Common myeloid progenitor, CD34-positive (primary cell): ENCODE results near the gene DNMT3A.

Experiments
- CTCF ChIA-PET: fragments of 350-600 bp; sonication (Branson Sonifier 250); formaldehyde crosslinking; loops from one replicate; lab custom pipeline; 2021; ENCODE audit warnings: antibody characterized with exemption; lab: Charles Lee
- POLR2A ChIA-PET: fragments of 350-600 bp; sonication (Branson Sonifier 250); formaldehyde crosslinking; loops from one replicate; lab custom pipeline; 2021; ENCODE audit warnings: antibody characterized with exemption; lab: Charles Lee
- DNase-seq, 3 donors: peaks; one replicate each; pipeline versions ENCODE4 v3.0.0 to v3.0.0-alpha.2; 2013
- H3K27ac ChIP-seq, 2 experiments: 1 replicate in 1 of 2; 2 replicates in 1 of 2; pipeline ENCODE4 v1.7.0; 2013; ENCODE audit warnings: inconsistent platforms in 2 of 2, low read length in 2 of 2, mild to moderate bottlenecking in 2 of 2, low read depth in 1 of 2, moderate library complexity in 1 of 2; ENCODE audit not compliant: severe bottlenecking in 2 of 2, insufficient read depth in 1 of 2, poor library complexity in 1 of 2
- H3K27me3 ChIP-seq, 5 experiments: replicated peaks in 2 of 5; 1 replicate in 3 of 5; 2 replicates in 2 of 5; pipeline versions ENCODE4 v1.6.1 to v1.7.0; 2013; ENCODE audit warnings: low read length in 4 of 5, mild to moderate bottlenecking in 2 of 5, moderate library complexity in 2 of 5, inconsistent platforms in 1 of 5; ENCODE audit not compliant: insufficient read depth in 5 of 5, control insufficient read depth in 4 of 5
- H3K36me3 ChIP-seq, 4 experiments: 1 replicate in 2 of 4; 2 replicates in 2 of 4; pipeline versions ENCODE4 v1.6.1 to v1.7.0; 2013; ENCODE audit warnings: low read length in 3 of 4, control low read depth in 1 of 4, mild to moderate bottlenecking in 1 of 4; ENCODE audit not compliant: control insufficient read depth in 4 of 4, insufficient read depth in 4 of 4
- H3K4me1 ChIP-seq, 4 experiments: 1 replicate in 3 of 4; 2 replicates in 1 of 4; pipeline versions ENCODE4 v1.6.1 to v1.7.1; 2013; ENCODE audit warnings: low read length in 3 of 4, mild to moderate bottlenecking in 3 of 4, control low read depth in 1 of 4, inconsistent platforms in 1 of 4, moderate library complexity in 1 of 4; ENCODE audit not compliant: control insufficient read depth in 4 of 4, insufficient read depth in 4 of 4; ENCODE audit errors: control extremely low read depth in 1 of 4
- H3K4me3 ChIP-seq, 7 experiments: 1 replicate in 4 of 7; 2 replicates in 3 of 7; pipeline versions ENCODE4 v1.5.1 to v1.7.0; 2013; ENCODE audit warnings: mild to moderate bottlenecking in 7 of 7, low read length in 6 of 7, moderate library complexity in 6 of 7, inconsistent platforms in 2 of 7, low read depth in 2 of 7, control low read depth in 1 of 7; ENCODE audit not compliant: insufficient read depth in 4 of 7, control insufficient read depth in 1 of 7; ENCODE audit errors: extremely low read depth in 1 of 7
- H3K9me3 ChIP-seq, 5 experiments: 1 replicate in 4 of 5; 2 replicates in 1 of 5; pipeline versions ENCODE4 v1.6.1 to v1.7.1; 2013; ENCODE audit warnings: low read length in 4 of 5, mild to moderate bottlenecking in 2 of 5, inconsistent platforms in 1 of 5, low read depth in 1 of 5, moderate library complexity in 1 of 5; ENCODE audit not compliant: control insufficient read depth in 4 of 5, insufficient read depth in 2 of 5; ENCODE audit errors: control extremely low read depth in 1 of 5
- WGBS: methylation state at CpG from one replicate; pipeline ENCODE4 v1.1.5; 2013; ENCODE audit not compliant: insufficient coverage; 5-methylcytosine and 5-hydroxymethylcytosine counted together

The DNMT3A gene

GRCh38 chr2:25361261-25362048 lies 19.7 kb upstream of the DNMT3A start:
- H3K4me1 ChIP-seq = peaks cover 0 to 14% (median 10%) of the 10 kb centered on the region in 4 experiments
- WGBS = 56% methylated on average over 33 of the region's 34 CpGs
- ChIA-PET CTCF (interaction anchor here (0.7 to 2.7 kb wide), 23 partner anchors 9 to 655 kb away, joined by 3 to 24 read pairs (median 4); no protein-coding TSS in a partner anchor), POLR2A (interaction anchor here (1.1 to 1.9 kb wide), 2 partner anchors 11 to 15 kb away, joined by 3 to 9 read pairs; no protein-coding TSS in a partner anchor)
- H3K27ac ChIP-seq = no peak overlapping the region
- H3K27me3 ChIP-seq = no peaks in the 10 kb centered on the region
- no peaks in the 10 kb centered on the region for H3K36me3 ChIP-seq
- DNase-seq = no peak
- no peaks in the 10 kb centered on the region for H3K9me3 ChIP-seq
- H3K4me3 ChIP-seq = peak overlapping the region in 5 of 7 experiments; percentile 58 to 90 (median 77)

GRCh38 chr2:25358836-25359235 lies 17.1 kb upstream of the DNMT3A start:
- H3K4me1 ChIP-seq = peaks cover 0 to 14% (median 10%) of the 10 kb centered on the region in 4 experiments
- ChIA-PET POLR2A (no interaction called here), CTCF (interaction anchor here (1.8 to 2.5 kb wide), 3 partner anchors 10 to 17 kb away, joined by 4 to 8 read pairs (median 5); no protein-coding TSS in a partner anchor)
- no peak overlapping the region for H3K4me3 ChIP-seq
- 92% methylated on average over 6 of the region's 8 CpGs for WGBS
- H3K27ac ChIP-seq = no peak overlapping the region
- H3K36me3 ChIP-seq = no peaks in the 10 kb centered on the region
- H3K9me3 ChIP-seq = no peaks in the 10 kb centered on the region
- no peak for DNase-seq
- no peaks in the 10 kb centered on the region for H3K27me3 ChIP-seq

GRCh38 chr2:25358249-25358815 lies 16.6 kb upstream of the DNMT3A start:
- WGBS = 100% methylated on average over 4 of the region's 6 CpGs
- Histone ChIP-seq H3K27me3 (no peaks in the 10 kb centered on the region), H3K4me3 (no peak overlapping the region), H3K27ac (no peak overlapping the region), H3K36me3 (no peaks in the 10 kb centered on the region), H3K4me1 (peaks cover 0 to 14% (median 10%) of the 10 kb centered on the region in 4 experiments), H3K9me3 (no peaks in the 10 kb centered on the region)
- ChIA-PET CTCF (interaction anchor here (0.6 to 2.5 kb wide), 4 partner anchors 10 to 760 kb away, joined by 3 to 8 read pairs (median 4); no protein-coding TSS in a partner anchor), POLR2A (no interaction called here)
- DNase-seq = no peak

GRCh38 chr2:25356088-25356487 lies 14.4 kb upstream of the DNMT3A start:
- DNase-seq = no peak
- ChIA-PET POLR2A (no interaction called here), CTCF (no interaction called here)
- Histone ChIP-seq H3K36me3 (no peaks in the 10 kb centered on the region), H3K4me3 (no peak overlapping the region), H3K4me1 (no peaks in the 10 kb centered on the region), H3K27me3 (no peaks in the 10 kb centered on the region), H3K9me3 (no peaks in the 10 kb centered on the region), H3K27ac (no peak overlapping the region)
- WGBS = 83% methylated on average over 2 of the region's 4 CpGs

GRCh38 chr2:25355270-25355669 lies 13.5 kb upstream of the DNMT3A start:
- H3K27me3 ChIP-seq = no peaks in the 10 kb centered on the region
- H3K27ac ChIP-seq = no peak overlapping the region
- 94% methylated on average over 7 of the region's 8 CpGs for WGBS
- no peaks in the 10 kb centered on the region for H3K4me1 ChIP-seq
- H3K36me3 ChIP-seq = no peaks in the 10 kb centered on the region
- CTCF ChIA-PET = no interaction called here
- DNase-seq = no peak
- H3K4me3 ChIP-seq = no peak overlapping the region
- POLR2A ChIA-PET = no interaction called here
- H3K9me3 ChIP-seq = no peaks in the 10 kb centered on the region

- POLR2A ChIA-PET = no interaction called here
- WGBS = 86% methylated on average over 6 of the region's 6 CpGs
Observed at GRCh38 chr2:25354116-25354515, 12.4 kb upstream of the DNMT3A start.

GRCh38 chr2:25349397-25349796 lies 7.7 kb upstream of the DNMT3A start:
- no peaks in the 10 kb centered on the region for H3K27me3 ChIP-seq
- H3K4me1 ChIP-seq = no peaks in the 10 kb centered on the region
- CTCF ChIA-PET = interaction anchor here (2.1 to 2.6 kb wide), 2 partner anchors 9 to 12 kb away, joined by 5 to 10 read pairs; no protein-coding TSS in a partner anchor
- WGBS = 96% methylated on average over 5 of the region's 7 CpGs
- no peak for DNase-seq
- H3K4me3 ChIP-seq = no peak overlapping the region
- H3K36me3 ChIP-seq = no peaks in the 10 kb centered on the region
- no peak overlapping the region for H3K27ac ChIP-seq
- no peaks in the 10 kb centered on the region for H3K9me3 ChIP-seq
- POLR2A ChIA-PET = interaction anchor here (0.6 to 1.2 kb wide), 2 partner anchors 13 to 242 kb away, joined by 3 to 5 read pairs; no protein-coding TSS in a partner anchor

More at GRCh38 chr2:25354116-25354515, 12.4 kb upstream of the DNMT3A start:
- Histone ChIP-seq H3K27me3 (no peaks in the 10 kb centered on the region), H3K4me3 (no peak overlapping the region), H3K9me3 (no peaks in the 10 kb centered on the region), H3K4me1 (no peaks in the 10 kb centered on the region), H3K36me3 (no peaks in the 10 kb centered on the region), H3K27ac (no peak overlapping the region)
- DNase-seq = no peak
- CTCF ChIA-PET = interaction anchor here (1.0 to 1.2 kb wide), 2 partner anchors 11 to 15 kb away, joined by 3 read pairs; no protein-coding TSS in a partner anchor
